ENCODE data around the gene FAM120AOS.

DNA sequence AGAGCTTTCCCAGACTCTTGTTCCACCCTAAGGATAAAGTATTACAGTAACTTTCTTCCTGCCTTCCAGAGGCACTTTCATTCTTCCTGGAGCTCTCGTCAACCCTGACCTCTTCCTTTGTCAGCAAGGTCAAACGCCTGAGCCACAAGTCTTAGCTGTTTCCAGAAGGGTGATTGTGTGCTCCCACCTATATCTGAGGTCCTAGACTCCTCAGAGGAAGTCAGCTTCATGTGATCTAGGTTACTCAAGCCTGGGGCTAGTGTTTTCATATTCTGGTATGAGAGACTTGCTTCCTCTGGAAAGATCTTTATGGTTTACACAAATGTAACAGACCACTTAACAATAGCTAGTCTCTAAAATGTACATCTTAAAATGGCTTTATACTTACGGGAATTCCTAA lies 7.3 kb downstream of the FAM120AOS start:
- no peak for TF ChIP-seq CTCF (IDR thresholded peaks at IDR 0.05)
- TF ChIP-seq POLR2A (IDR thresholded peaks at IDR 0.05), result no peak
- no peak for TF ChIP-seq EP300 (IDR thresholded peaks at IDR 0.05)
- no peak for TF ChIP-seq POLR2AphosphoS5 (IDR thresholded peaks at IDR 0.05)
